ENCODE results near the gene CELA3B. TPM values are rescaled to one million over a fixed set of nuclear protein-coding genes. Genes with fewer than 3 reads are reported as not detected.
A peak's percentile ranks its signal among the peaks of the same experiment; 100 is the strongest.
"Not testable (repeated sequence)": the region's sequence is repeated elsewhere in the genome, so short reads cannot be mapped to it uniquely, and the experiment has no call there.

The CELA3B gene
- total RNA-seq, result over 10,000 TPM; 12,815 to 27,120 TPM

GRCh38 chr1:21976703-21977239, at the start of gene CELA3B:
Gene CELA3B (plus strand): TSS chr1:21977022. CDS start chr1:21977040, 18 bp downstream.
- H3K9me3 ChIP-seq; intact Hi-C loops (cut with DNase I); H3K36me3 ChIP-seq (replicated peaks in 1 of 2; ENCODE audit: insufficient read depth in 1 of 2, low read depth in 2 of 2); H3K27me3 ChIP-seq: not testable (repeated sequence)
- TF ChIP-seq POLR2A (IDR thresholded peaks at IDR 0.05) (peak; percentile 52 to 91 (median 90)), CTCF (IDR thresholded peaks at IDR 0.05) (peak in 1 of 7 experiments; percentile 13)
- H3K4me1 ChIP-seq, result peaks cover 37% of the 10 kb centered on the region
- peak within 1 kb of the TSS; percentile 5 to 24 for H3K4me3 ChIP-seq
- DNase-seq, result peak; percentile 92 to 96 (median 96)
- H3K27ac ChIP-seq, result peak within 1 kb of the TSS; percentile 92 to 97 (median 94)
- peak; percentile 62 for ATAC-seq
- WGBS, 2 donors, result 43 to 45% methylated on average over 9 of the region's 9 CpGs

GRCh38 chr1:21927533-21928237, 49.1 kb upstream of the CELA3B start:
- Histone ChIP-seq H3K36me3 (replicated peaks in 1 of 2; ENCODE audit: insufficient read depth in 1 of 2, low read depth in 2 of 2) (no peaks in the 10 kb centered on the region), H3K27me3 (no peaks in the 10 kb centered on the region), H3K4me3 (no peak overlapping the region), H3K4me1 (peaks cover 45% of the 10 kb centered on the region), H3K9me3 (no peaks in the 10 kb centered on the region), H3K27ac (peak overlapping the region; percentile 18 to 67 (median 60))
- WGBS, 2 donors, result 59 to 76% methylated on average over 7 to 12 of the region's 12 CpGs
- ATAC-seq (no peak), DNase-seq (peak in 1 of 4 donors; percentile 30)
- intact Hi-C loops (cut with DNase I), result no loop called here
- no peak for TF ChIP-seq CTCF (IDR thresholded peaks at IDR 0.05)
- no peak for TF ChIP-seq POLR2A (IDR thresholded peaks at IDR 0.05)

GRCh38 chr1:21930080-21930571, 46.7 kb upstream of the CELA3B start:
- no peaks in the 10 kb centered on the region for H3K36me3 ChIP-seq (replicated peaks in 1 of 2; ENCODE audit: insufficient read depth in 1 of 2, low read depth in 2 of 2)
- H3K27ac ChIP-seq, result peak overlapping the region in 3 of 4 donors; percentile 68 to 87 (median 87)
- H3K27me3 ChIP-seq, result no peaks in the 10 kb centered on the region
- DNase-seq (no peak), ATAC-seq (no peak)
- no peak for TF ChIP-seq POLR2A (IDR thresholded peaks at IDR 0.05)
- intact Hi-C loops (cut with DNase I), result no loop called here
- H3K9me3 ChIP-seq, result no peaks in the 10 kb centered on the region
- peaks cover 64% of the 10 kb centered on the region for H3K4me1 ChIP-seq
- 70 to 73% methylated on average over 8 of the region's 8 CpGs for WGBS, 2 donors
- H3K4me3 ChIP-seq, result no peak overlapping the region

GRCh38 chr1:21930629-21931170, 46.1 kb upstream of the CELA3B start:
- no peak overlapping the region for H3K4me3 ChIP-seq
- no peaks in the 10 kb centered on the region for H3K27me3 ChIP-seq
- intact Hi-C loops (cut with DNase I), result no loop called here
- H3K27ac ChIP-seq, result peak overlapping the region; percentile 68 to 87 (median 78)
- ATAC-seq (no peak), DNase-seq (no peak)
- peaks cover 70% of the 10 kb centered on the region for H3K4me1 ChIP-seq
- TF ChIP-seq POLR2A (IDR thresholded peaks at IDR 0.05) (no peak), CTCF (IDR thresholded peaks at IDR 0.05) (no peak)
- no peaks in the 10 kb centered on the region for H3K36me3 ChIP-seq (replicated peaks in 1 of 2; ENCODE audit: insufficient read depth in 1 of 2, low read depth in 2 of 2)
- H3K9me3 ChIP-seq, result no peaks in the 10 kb centered on the region
- 90 to 91% methylated on average over 6 of the region's 6 CpGs for WGBS, 2 donors

Measured in body of pancreas (tissue), 4 donors.